Measurements from ENCODE around the gene DMRTB1. TPM values are rescaled to one million over a fixed set of nuclear protein-coding genes. Genes with fewer than 3 reads are reported as not detected.

DMRTB1 gene
- polyA plus RNA-seq, 3 donors = 0.04 to 0.21 (median 0.15) TPM

DNA sequence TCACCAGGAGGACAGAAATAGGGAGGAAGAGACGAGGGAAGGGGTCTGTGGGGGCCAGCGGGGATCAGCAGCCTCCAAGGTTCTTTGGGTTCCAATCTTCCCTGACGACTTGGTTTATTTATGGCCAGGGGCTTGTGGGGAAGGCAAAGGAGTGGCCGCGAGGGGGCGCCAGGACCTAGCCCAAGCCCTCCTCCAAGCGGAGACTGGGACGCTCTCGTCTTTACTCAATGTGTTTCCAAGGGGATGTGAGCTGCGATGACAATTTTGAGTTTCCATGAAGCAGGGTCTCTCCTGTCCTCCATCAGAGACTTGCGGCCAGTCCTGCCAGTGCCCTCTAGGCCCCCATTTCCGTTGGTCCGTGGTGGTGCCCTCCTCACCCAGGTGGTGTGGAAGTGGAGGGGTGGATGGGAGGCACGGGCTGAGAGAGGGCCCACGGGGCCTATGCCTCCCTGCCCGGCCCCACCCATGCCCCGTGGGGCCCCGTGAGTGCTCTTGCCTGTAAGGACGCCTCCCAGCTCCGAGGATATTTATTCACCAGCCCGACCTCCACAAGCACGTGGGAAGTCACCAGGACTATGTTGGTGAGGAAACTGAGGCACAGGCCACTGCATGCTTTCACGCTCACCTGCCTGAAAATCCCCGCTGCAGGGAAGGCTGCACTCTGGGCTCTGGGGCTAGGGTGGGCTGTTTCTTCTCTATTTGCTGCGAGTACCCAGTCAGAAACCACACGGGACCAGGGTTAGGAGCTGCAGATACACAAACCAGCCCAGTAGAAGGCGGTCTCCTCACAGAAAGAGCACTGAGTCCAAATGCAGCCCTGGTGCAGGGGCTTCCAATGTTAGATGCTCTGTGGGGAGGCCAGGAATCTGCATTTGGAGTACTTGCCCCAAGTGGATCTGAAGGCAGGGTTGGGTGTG is 26.5 kb downstream of the DMRTB1 start:
- DNase-seq = peak; percentile 86

DNA sequence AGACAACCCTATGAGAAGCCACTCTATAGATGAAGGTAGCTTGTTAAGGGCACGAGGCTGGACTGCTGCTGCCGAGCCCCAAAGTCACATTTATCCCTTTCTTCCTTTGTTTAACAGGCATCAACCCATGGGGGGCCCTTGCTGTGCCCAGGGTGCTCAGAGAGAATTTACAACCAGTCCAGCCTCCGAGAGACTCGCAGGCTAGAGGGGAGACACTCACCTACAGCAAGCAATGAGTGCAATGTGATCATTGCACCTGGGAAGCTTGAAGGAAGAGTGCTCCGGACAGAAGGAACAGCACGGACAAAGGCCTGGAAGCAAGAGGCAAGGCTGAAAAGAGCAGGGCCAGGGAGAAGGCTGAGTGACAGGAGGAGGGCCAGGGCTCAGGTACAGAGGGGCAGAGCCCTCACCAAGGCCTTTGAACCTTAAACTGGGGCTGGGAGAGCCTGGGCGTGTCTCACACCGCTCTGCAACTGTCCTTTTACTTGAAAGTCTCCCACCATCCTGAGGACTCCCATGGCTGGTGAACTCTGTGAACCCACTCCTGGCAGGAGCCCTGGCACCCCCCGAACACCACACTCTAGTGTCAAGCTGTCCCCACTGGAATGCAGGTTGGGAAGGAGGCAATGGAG is 27.3 kb downstream of the DMRTB1 start:
- no peak for DNase-seq

DNA sequence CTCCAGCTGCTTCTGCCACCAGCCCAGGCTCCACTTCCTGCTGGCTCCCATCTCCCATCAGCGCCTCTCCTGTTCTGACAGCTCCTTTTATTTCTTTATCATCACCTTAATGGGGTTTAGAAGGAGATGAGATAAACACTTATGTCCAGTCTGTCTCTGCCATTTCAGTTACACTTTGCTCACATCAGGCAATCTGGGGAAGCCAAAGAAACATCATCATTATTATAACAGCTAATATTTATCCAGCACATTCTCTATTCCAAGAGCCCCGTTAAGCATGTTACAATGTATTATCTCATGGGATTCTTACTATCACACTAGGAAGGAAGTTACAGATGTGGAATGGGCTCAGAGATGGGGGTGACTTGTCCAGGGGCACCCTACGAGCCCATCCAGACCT is 31.2 kb downstream of the DMRTB1 start:
- DNase-seq = no peak

DNA sequence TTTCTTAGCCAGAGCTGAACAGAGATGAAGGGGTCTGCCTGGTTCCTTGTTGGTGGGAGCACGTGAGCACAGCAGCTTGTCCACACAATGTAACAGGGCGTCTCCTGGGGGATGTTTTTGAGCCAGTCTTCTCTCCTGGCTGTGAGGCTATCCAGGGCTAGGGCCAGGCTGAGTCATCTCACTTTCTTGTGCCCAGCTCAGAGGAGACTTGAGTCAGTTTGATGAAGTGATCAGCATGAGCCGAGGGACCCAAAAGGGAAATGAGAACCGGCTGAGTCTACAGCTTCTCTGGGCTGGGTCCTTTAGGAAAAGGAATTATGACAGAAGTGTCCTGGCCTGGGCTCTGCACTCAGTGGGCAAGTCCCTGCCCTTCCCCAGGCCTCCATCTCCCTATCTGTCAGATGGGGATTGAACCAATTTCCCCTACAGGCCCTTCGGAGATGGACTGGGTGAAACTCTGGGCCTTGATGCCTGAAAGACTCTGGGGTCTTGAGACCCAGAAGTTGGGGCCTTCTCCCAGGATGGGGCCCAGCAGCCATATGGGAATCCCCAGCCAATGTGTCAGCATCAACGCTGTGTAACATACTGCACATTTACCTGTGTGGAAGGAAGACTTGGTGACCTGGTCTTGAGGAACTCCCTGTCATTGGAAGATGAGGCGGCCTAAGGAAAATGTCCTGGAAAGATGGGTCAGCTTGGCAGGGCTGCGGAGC is 36.6 kb downstream of the DMRTB1 start:
- DNase-seq = no peak

DNA sequence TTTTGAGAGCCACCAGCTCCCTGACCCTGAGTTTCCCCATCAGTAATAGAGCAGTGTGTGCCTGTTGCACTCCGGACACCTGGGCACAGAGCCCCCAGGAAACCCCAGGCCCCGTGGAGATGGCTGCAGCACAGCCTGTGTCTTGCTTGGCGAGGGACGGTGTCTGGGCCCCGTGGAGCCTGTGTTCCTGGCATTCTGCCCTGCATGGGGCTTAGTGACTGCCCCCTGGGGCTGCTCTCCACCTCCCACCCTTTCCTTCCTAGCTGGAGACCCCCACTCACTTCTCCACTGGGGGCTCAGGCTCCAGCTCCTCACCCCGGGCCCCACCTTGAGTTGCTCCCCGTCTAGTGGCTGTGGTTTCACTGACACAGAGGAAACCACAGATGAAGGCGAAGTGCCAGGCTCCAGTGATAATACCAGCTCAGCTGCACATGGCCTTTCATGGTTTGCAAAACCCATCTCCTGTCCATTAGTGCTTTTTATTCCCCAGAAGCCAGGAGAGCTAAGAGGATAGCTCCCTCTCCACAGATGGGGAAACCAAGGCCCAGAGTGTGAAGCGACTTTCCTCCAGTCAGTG is 39.4 kb downstream of the DMRTB1 start:
- DNase-seq = no peak

DNA sequence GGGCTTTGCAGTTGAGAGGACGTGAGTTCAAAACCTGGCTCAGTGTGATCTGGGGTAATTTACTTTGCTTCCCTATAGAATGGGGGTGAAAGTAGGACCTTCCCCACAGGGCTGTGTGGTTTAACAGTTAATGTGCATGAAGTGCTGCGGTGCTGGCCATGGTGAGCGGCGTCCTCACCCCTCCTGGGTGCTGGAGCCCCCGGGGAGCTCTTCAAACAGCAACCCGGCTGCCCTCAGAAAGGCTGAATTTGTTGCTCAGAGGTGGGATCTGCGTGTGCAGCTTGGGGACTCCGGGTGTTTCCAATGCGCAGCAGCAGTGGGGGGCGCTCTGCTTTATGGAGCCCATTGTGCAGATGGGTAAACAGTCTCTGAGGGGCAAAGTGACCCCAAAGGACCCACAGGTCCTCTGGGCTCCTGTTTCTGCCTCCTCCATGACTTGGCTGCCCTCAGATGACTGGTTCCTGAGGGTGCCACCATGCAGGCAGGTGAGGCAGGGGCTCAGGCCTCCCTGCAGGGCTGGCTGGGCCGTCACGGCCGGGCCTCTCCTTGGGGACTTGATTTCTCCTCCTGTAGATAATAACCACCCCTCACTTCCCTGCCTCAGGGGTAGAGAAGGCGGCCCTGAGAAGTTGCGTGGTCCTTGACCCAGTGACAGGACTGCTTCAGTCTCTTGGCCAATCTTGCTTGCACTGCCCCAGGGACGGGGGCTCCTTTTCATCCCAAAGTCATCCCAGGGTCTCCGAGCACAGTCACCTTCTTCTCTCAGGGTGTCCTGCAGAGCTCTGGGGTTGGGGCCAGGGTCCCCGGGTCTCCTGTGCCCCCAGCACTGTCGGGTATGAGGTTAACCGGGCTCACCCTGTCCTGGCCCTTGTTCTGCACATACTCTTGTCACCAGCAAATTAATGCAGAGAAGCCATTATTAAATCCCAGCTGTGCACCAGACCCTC is 40.3 kb downstream of the DMRTB1 start:
- DNase-seq = no peak

DNA sequence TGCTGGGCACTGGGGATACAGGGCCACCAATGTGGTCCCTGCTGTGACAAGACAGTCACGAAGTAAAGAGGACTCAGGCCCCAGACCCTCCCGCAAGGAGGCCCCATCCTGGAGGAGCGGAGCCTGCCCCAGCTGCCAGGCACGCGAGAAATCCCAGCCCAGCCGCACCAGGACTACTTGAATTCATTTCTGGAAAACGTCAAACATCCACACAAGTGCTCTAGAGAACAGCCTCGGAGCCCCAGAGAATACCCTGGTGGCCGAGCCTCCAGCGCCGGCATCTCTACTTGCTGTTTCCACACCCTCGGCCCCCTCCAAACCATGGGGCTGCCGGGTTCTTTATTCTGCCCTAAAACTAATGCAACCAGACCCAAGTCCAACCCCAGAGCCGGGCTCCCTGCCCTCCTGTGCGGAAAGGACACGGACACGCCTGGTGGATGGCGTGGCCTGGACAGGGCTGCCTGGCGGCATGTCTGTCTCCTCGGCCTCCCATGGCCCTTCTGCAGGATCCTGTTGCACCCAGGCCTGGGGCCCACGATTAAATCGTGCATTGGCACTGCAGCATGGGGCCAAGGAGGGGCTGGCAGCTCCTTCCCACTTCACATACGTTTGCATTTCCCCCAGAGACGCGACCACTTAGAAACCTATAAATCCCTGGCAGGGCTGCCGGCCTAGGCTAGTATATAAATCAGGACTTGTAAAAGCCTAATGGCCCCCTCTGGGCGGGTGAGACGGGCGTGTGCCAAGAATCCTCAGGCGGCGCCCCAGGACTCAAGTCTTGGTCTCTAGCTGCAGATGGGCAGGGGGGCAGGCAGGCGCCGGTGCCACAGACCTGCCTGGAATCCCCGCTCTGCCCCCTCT is 41.2 kb downstream of the DMRTB1 start:
- no peak for DNase-seq

DNA sequence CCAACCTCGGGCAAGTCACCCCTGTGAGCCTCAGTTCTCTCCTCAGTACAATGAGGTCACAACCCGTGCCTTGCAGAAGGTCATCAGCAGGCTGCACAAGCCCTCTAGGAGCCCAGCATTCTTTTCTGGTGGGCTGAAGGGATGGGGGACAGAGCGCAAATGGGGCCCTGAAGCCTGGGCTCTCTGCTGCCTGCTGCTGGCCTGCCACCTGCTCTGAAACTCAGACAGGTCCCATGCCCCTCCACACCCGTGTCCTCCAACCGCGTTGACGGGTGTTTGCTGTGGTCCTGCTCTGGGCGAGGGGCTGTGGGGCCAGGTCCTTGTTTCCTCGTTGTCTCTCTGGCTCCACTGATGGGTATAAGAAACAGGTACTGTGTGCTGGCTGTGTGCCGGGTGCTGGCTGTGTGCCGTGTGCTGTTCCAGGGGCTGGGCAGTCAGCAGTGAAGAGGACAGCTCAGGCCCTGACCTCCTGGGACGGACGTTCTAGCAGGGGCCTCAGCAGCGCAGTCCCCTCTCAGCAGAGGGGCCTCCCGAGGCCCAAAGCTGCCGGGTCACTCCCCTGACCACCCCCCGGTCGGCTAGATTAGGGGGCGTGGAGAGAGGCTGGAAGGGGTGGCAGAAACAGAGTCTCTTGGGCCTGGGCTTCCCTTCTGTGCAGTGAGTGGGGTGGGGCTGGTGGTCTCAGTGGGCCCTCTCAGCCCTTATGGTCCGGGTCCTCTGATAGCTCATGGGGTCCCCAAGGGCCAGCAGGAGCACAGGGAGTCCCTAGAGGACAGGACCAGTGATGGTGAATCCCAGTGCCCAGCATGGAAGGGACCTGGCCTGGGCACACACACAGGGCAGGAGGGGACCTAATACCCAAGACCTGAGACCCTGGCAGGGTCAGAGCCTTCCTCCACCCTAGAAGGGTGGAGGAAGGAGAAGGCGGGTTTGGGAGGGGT is 42.1 kb downstream of the DMRTB1 start:
- no peak for DNase-seq

DNA sequence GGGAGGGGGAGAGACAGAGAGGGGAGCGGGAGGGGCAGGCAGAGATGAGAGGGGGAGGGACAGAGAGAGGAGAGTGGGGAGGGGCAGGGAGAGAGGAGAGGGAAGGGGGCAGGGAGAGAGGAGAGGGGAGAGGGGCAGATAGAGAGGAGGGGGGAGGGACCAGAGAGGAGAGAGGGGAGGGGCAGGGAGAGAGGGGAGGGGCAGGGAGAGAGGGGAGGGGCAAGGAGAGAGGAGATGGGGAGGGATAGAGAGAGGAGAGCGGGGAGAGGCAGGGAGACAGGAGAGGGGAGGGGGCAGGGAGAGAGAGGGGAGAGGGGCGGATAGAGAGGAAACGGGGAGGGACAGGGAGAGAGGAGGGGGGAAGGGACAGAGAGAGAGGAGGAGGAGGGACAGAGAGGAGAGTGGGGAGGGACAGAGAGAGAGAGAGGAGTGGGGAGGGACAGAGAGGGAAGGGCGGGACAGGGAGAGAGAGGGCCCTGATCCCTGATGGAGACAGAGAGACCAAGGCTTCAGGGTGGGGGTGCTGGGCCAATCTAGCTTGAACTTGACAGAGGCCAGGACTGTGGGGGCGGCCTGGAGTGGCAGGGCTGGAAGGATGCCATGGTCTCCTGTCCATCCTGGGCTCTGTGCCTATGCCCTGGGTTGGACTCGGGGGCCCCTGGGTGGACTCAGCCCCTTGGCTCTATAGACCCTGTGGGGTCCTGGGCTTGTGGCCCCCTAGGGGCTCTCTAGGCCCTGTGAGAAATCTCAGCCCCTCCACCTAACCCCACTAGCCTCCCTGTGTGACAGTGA is 43.6 kb downstream of the DMRTB1 start:
- no peak for DNase-seq

DNA sequence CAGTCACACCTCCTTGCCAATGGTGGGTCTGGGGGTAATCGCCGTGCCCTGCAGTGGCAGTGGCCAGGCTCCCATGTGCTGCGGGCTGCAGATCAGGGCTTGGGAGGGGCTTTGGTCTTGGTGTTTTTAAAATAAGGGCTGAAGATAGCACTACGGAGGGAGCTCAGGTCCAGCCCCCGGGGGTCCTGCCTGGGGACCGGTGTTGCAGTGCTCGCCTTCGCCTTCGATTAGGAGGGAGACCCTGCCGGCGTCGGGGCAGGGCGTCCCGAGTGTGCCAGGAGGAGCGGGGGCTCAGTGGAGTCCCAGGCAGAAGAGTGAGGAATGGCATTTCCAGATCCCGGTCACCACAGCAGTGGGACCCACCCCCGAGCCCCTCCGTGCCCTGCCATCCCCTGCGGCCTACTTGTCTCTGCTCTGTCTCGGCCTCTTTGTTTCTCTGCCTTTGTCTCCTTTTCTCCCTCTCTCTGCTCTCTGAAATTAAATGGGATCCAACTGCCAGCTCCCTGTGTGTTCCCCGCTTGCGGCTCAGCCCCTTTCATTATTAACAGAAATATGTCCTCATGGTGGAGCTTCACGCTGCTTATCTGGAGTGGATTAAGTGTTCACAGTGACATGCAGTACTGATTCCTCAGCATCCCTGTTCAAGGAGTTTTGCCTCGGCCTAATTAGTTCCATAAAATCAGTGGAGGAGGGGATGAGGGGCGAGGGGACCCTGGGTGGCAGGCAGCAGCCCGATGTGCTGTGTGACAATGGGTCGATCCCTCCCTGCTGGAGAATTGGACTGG is 44.4 kb downstream of the DMRTB1 start:
- DNase-seq = no peak

DNA sequence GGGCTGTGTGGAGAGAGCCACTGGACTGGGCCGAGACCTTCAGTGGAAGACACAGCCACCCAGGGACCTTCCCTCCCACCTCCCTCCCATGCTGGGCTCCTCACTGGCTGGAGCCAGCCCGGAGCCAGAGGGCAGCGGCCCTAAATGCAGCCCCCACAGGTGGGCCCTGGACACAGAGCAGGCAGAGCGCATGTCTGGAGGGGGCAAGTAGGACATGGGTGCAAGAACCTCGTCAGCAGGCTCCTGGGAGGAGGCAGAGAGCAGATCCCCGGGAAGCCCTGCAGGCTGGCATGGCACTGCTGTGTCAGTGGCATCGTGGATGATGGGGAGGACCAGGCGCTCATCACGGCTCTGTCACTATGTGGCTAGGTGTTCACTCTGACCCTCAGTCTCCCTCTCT is 45.7 kb downstream of the DMRTB1 start:
- no peak for DNase-seq

DNA sequence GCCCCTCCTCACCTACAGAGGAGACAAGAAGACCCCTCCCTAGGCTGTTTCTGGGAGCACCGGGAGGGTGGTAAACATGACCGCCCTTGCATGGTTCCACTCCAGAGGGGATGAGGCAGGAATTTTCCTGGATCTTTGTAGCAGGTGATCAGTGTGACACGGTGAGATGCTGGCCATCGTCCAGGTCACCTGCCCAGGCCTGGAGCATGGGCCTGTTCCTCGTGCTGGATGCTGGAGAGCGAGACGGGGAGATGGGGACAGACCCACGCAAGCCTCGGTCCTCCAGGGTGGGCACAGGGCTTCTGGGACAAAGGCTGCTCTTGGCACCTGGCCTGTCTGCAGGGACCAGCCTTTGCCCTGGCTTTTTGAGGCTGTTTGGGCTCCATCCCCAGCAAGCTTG is 46.2 kb downstream of the DMRTB1 start:
- no peak for DNase-seq

DNA sequence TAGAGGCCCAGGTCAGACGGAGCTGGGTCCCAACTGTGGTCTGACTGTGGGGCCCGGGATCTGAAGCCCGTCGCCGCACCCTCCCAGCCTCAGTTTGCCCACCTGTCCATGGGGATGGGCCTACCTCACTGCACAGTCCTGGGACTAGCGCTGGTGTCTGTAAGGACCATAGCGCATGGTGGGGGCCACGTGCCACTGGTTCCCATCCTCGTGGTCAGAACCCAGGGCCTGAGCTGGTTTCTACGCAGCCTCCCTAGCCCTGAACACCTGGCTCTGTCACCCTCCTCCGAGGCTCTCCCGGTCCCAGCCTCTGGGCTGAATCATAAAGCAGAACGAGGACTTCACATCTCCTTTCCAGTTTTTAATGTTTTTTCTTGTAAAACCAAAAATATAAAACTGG is 46.7 kb downstream of the DMRTB1 start:
- no peak for DNase-seq

DNA sequence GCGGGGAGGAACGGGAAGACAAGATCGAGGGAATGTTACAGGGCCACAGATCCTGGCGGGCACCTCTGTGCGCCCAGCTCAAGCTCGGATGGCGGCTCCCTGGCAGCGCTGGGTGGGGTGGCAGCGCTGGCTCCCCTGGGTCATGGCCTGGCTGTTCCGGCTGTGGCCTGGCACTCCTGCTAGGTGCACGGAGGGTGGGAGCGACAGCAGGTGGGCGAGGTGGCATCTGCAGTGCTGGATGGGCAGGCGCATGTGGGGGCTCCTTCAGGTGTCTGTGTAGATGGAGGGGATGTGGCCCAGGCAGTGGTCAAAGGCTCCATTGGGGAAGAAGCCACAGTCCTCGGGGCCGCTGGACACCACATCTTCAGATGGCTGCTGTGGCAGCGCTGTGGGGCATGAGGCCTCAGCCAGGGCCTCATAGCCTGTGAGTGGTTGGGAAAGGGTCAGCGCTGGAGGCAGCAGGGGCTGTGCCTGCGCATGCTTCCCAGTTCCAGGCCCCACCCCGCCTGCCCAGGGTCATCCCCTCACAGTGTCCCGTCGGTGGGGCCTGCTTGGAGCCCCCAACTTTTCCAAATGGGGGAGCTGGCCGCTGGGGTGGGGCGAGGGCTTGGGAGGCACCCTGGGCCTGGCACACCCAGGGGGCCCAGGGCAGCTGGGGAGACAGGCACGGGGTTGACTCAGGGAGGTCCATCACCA is 47.3 kb downstream of the DMRTB1 start:
- DNase-seq = no peak

DNA sequence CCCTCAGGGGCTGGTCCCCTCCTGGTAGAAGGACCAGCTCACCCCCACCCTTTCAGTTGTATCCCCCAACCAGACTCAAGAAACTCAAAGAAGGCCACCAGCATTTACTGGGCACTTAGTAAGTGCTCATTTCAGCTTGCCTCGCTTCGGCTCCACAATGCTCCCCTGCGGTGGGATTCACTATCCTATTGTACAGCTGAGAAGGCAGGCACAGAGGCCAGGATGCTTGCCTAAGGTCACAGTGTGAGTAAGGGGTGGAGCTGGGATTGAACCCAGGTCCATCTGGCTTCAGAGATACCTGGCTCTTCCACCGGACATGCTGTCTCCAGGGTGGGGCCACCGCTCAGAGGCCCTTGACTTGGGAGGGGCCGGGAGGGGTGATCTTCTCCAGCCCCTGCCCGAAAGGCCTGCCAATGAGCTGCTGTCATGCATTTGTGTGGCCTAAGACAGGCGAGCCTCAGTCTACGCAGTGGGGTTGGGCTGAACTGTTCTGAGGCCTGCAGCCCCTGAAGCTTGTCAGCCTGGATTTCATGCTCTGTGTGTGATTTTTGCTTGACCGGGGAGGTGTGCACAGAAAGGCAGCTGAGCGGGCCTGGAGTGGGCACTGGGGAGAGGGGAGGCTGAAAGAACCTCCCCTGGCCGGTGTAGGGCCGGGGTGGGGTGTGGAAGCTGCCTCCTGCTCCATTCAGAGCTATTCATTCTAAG is 48.1 kb downstream of the DMRTB1 start:
- DNase-seq = no peak

Measured in renal pelvis (tissue), 4 donors.